ENCODE measurements around the gene FAM107B. TPM values are rescaled to one million over a fixed set of nuclear protein-coding genes. Genes with fewer than 3 reads are reported as not detected.
A peak's percentile ranks its signal among the peaks of the same experiment; 100 is the strongest.

Gene FAM107B
- total and polyA plus RNA-seq, 2 of the 4 experiments (the other 2 are of a cell fraction): 26.4 to 27.1 TPM

DNA sequence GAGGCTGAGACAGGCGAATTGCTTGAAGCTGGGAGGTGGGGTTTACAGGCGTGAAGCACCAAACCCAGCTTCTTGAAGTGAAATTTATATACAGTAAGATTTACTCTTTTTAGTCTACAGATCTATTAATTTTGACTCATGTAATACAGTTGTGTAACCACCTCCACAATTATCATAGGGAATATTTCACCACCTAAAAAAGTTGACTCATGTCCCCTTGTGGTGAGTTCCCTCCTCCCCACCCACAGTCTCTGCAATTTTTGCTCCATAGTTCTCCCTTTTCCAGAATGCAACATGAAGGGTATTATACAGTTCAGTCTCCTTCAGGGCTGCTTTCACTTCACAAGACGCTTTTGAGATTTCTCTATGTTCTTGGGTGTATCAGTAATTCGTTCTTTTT is 156.8 kb downstream of the FAM107B start:
- Histone ChIP-seq H4K5ac (ENCODE audit: low read depth, low read length) (no peak overlapping the region), H3K4me3 (ENCODE audit: insufficient read depth, low read depth, low read length) (no peak overlapping the region), H4K20me1 (ENCODE audit: insufficient read depth, low read length) (no peaks in the 10 kb centered on the region), H3K9me3 (ENCODE audit: control insufficient read depth, insufficient read depth, low read length) (no peaks in the 10 kb centered on the region), H3K27me3 (ENCODE audit: control insufficient read depth, insufficient read depth, low read length) (no peaks in the 10 kb centered on the region), H3K14ac (replicated peaks; ENCODE audit: low read depth, low read length) (no peak overlapping the region), H2AK5ac (ENCODE audit: low read depth, low read length) (no peak overlapping the region), H3K9ac (ENCODE audit: low read depth, low read length) (no peak overlapping the region), H3K79me1 (ENCODE audit: low read depth in 1 of 2, low read length in 2 of 2) (no peaks in the 10 kb centered on the region), H3K4me1 (ENCODE audit: control insufficient read depth, insufficient read depth, low read length) (peaks cover 6% of the 10 kb centered on the region; the same call in 1 of the 2 replicates), H3K36me3 (ENCODE audit: control insufficient read depth, insufficient read depth, low read length) (no peaks in the 10 kb centered on the region), H3K18ac (ENCODE audit: low read depth, low read length) (no peak overlapping the region; the same call in 1 of the 2 replicates), H3K9me1 (ENCODE audit: insufficient read depth, low read length) (no peaks in the 10 kb centered on the region; the same call in 1 of the 2 replicates), H2AFZ (replicated peaks; ENCODE audit: low read length, poor library complexity) (no peak overlapping the region), H3K27ac (ENCODE audit: insufficient read depth, low read length) (no peak overlapping the region), H2BK20ac (ENCODE audit: low read depth, low read length) (no peak overlapping the region), H2BK15ac (ENCODE audit: low read depth, low read length) (no peak overlapping the region), H2BK5ac (ENCODE audit: low read depth, low read length, poor library complexity, severe bottlenecking) (no peak overlapping the region), H3K4me2 (ENCODE audit: low read depth, low read length) (no peak overlapping the region), H3K23ac (ENCODE audit: low read depth, low read length) (no peak overlapping the region), H3K4ac (ENCODE audit: low read depth, low read length) (no peak overlapping the region), H4K8ac (ENCODE audit: low read depth in 2 of 2, low read length in 2 of 2) (no peak overlapping the region), H2AK9ac (replicated peaks; ENCODE audit: low read depth, low read length, poor library complexity) (no peak overlapping the region), H4K91ac (ENCODE audit: insufficient read depth, low read depth, low read length) (no peak overlapping the region), H2BK120ac (ENCODE audit: low read depth, low read length) (no peak overlapping the region), H3K56ac (ENCODE audit: extremely low read depth, insufficient read depth, low read length) (no peak overlapping the region)
- peak; percentile 45 for DNase-seq
- TF ChIP-seq, protein P1, sequence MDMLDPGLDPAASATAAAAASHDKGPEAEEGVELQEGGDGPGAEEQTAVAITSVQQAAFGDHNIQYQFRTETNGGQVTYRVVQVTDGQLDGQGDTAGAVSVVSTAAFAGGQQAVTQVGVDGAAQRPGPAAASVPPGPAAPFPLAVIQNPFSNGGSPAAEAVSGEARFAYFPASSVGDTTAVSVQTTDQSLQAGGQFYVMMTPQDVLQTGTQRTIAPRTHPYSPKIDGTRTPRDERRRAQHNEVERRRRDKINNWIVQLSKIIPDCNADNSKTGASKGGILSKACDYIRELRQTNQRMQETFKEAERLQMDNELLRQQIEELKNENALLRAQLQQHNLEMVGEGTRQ (IDR thresholded peaks at IDR 0.05; ENCODE audit: low read depth, low read length): no peak
- TF ChIP-seq POLR2A (IDR thresholded peaks at IDR 0.05; ENCODE audit: low read depth, low read length) (no peak), CEBPB (IDR thresholded peaks at IDR 0.05; ENCODE audit: low read depth, low read length) (peak; percentile 79), SMC3 (IDR thresholded peaks at IDR 0.05; ENCODE audit: low read depth, low read length) (no peak), RCOR1 (IDR thresholded peaks at IDR 0.05; ENCODE audit: insufficient replicate concordance, low read length) (no peak), MXI1 (IDR thresholded peaks at IDR 0.05; ENCODE audit: borderline replicate concordance, low read depth, low read length) (no peak), MAFK (IDR thresholded peaks at IDR 0.05; ENCODE audit: low read depth, low read length) (no peak)
- TF ChIP-seq, protein P2, sequence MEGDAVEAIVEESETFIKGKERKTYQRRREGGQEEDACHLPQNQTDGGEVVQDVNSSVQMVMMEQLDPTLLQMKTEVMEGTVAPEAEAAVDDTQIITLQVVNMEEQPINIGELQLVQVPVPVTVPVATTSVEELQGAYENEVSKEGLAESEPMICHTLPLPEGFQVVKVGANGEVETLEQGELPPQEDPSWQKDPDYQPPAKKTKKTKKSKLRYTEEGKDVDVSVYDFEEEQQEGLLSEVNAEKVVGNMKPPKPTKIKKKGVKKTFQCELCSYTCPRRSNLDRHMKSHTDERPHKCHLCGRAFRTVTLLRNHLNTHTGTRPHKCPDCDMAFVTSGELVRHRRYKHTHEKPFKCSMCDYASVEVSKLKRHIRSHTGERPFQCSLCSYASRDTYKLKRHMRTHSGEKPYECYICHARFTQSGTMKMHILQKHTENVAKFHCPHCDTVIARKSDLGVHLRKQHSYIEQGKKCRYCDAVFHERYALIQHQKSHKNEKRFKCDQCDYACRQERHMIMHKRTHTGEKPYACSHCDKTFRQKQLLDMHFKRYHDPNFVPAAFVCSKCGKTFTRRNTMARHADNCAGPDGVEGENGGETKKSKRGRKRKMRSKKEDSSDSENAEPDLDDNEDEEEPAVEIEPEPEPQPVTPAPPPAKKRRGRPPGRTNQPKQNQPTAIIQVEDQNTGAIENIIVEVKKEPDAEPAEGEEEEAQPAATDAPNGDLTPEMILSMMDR (conservative IDR thresholded peaks at IDR 0.05; ENCODE audit: low read depth, low read length): 0 out of 2 replicates have a peak, but pooled peaks have one; percentile 23
- intact Hi-C loops (cut with micrococcal nuclease) (loop anchor here (5.0 kb wide), 1 partner anchor 34 kb away; no protein-coding TSS in a partner anchor), dilution Hi-C loops (cut with HindIII; ENCODE audit: low sequenced_read_pairs, unreplicated experiment) (no loop called here), in situ Hi-C loops (cut with MboI; ENCODE audit: low sequenced_read_pairs) (no loop called here)
- no TSS peak for BruUV-seq (replicated peaks)
- peak; percentile 44 for ATAC-seq (ENCODE audit: low read depth)
- CTCF ChIA-PET: no interaction called here
- WGBS, 2 experiments (ENCODE audit: extremely low coverage in 2 of 2, insufficient read length in 1 of 2): no CpG with 5 or more reads among the region's 4 CpGs
- POLR2A ChIA-PET (ENCODE audit: unreplicated experiment): no interaction called here

All from IMR-90 (cell line).